ENCODE data around the gene SLC12A4. TPM values are rescaled to one million over a fixed set of nuclear protein-coding genes. Genes with fewer than 3 reads are reported as not detected.
A peak's percentile ranks its signal among the peaks of the same experiment; 100 is the strongest.

The SLC12A4 gene
- total RNA-seq, 2 experiments from 2014 or later = 32.5 to 38.0 TPM

DNA sequence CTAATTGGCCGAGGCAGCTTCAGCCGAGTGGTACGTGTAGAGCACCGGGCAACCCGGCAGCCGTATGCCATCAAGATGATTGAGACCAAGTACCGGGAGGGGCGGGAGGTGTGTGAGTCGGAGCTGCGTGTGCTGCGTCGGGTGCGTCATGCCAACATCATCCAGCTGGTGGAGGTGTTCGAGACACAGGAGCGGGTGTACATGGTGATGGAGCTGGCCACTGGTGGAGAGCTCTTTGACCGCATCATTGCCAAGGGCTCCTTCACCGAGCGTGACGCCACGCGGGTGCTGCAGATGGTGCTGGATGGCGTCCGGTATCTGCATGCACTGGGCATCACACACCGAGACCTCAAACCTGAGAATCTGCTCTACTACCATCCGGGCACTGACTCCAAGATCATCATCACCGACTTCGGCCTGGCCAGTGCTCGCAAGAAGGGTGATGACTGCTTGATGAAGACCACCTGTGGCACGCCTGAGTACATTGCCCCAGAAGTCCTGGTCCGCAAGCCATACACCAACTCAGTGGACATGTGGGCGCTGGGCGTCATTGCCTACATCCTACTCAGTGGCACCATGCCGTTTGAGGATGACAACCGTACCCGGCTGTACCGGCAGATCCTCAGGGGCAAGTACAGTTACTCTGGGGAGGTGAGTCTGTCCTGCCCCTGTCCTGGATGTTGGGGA lies 59.2 kb downstream of the SLC12A4 start:
- Mint-ChIP-seq H3K27me3 (no peaks in the 10 kb centered on the region), H3K9me3 (no peaks in the 10 kb centered on the region), H3K27ac (peak overlapping the region; percentile 11), H3K36me3 (ENCODE audit: low read depth) (peaks cover 2% of the 10 kb centered on the region), H3K4me3 (no peak overlapping the region), H3K4me1 (ENCODE audit: low read depth) (peaks cover 22% of the 10 kb centered on the region)
- intact Hi-C loops (cut with micrococcal nuclease) = no loop called here
- no peak for ATAC-seq
- CTCF ChIA-PET = interaction anchor here (1.1 to 7.2 kb wide), 2 partner anchors 9 to 24 kb away, joined by 3 to 45 read pairs; partner anchors contain the start of gene NRN1L
- POLR2A ChIA-PET = interaction anchor here (1.5 to 1.7 kb wide), 2 partner anchors 25 to 26 kb away, joined by 6 to 8 read pairs; partner anchors contain the start of gene NRN1L
- TF ChIP-seq, protein P1, sequence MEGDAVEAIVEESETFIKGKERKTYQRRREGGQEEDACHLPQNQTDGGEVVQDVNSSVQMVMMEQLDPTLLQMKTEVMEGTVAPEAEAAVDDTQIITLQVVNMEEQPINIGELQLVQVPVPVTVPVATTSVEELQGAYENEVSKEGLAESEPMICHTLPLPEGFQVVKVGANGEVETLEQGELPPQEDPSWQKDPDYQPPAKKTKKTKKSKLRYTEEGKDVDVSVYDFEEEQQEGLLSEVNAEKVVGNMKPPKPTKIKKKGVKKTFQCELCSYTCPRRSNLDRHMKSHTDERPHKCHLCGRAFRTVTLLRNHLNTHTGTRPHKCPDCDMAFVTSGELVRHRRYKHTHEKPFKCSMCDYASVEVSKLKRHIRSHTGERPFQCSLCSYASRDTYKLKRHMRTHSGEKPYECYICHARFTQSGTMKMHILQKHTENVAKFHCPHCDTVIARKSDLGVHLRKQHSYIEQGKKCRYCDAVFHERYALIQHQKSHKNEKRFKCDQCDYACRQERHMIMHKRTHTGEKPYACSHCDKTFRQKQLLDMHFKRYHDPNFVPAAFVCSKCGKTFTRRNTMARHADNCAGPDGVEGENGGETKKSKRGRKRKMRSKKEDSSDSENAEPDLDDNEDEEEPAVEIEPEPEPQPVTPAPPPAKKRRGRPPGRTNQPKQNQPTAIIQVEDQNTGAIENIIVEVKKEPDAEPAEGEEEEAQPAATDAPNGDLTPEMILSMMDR (IDR thresholded peaks at IDR 0.05) = no peak
- no peak for DNase-seq

DNA sequence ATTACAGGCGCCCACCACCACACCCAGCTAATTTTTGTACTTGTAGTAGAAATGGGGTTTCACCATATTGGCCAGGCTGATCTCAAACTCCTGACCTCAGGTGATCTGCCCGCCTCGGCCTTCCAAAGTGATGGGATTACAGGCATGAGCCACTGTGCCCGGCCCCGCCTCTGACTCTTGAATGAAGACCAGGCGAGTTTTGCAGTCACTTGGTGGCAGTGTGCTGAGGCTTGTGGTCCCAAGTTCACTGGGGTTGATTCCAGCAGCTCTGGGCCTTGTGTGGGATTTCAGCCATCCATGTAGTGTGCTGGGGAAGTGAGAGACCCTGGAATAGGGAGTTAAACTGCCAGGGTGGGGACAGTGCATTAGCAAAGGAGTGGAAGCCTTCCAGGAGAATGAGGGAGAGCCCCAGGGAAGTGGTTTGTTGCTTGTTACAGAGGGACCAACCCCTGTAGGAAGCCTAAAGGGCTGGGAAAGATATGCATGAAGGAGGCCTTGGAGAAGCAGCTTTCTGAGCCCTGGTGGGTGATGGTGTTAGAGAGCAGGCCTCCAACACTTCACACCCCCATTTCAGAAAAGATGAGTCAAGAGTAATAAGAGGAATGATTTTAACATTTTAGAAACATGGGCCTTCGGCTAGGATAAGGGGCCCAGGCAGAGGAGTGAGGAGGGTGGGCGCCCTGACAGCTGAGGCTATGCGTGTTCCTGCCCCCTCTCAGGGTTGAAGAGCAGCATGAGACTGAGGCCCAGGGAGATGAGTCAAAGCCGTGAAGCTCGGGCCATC lies 60.8 kb downstream of the SLC12A4 start:
- no peak for DNase-seq
- peak overlapping the region; percentile 50 for H3K27ac Mint-ChIP-seq
- H3K4me3 Mint-ChIP-seq = no peak overlapping the region
- TF ChIP-seq, protein P1 (IDR thresholded peaks at IDR 0.05) = no peak
- H3K27me3 Mint-ChIP-seq = no peaks in the 10 kb centered on the region
- no peaks in the 10 kb centered on the region for H3K9me3 Mint-ChIP-seq
- intact Hi-C loops (cut with micrococcal nuclease) = no loop called here
- ChIA-PET CTCF (interaction anchor here (0.8 to 7.2 kb wide), 6 partner anchors 14 to 91 kb away, joined by 3 to 45 read pairs (median 3); partner anchors contain the start of genes NRN1L and PSKH1), POLR2A (interaction anchor here (1.0 to 1.7 kb wide), 3 partner anchors 21 to 28 kb away, joined by 3 to 6 read pairs (median 4); no protein-coding TSS in a partner anchor)
- H3K4me1 Mint-ChIP-seq (ENCODE audit: low read depth) = peaks cover 22% of the 10 kb centered on the region
- ATAC-seq = peak; percentile 43
- H3K36me3 Mint-ChIP-seq (ENCODE audit: low read depth) = peaks cover 2% of the 10 kb centered on the region

DNA sequence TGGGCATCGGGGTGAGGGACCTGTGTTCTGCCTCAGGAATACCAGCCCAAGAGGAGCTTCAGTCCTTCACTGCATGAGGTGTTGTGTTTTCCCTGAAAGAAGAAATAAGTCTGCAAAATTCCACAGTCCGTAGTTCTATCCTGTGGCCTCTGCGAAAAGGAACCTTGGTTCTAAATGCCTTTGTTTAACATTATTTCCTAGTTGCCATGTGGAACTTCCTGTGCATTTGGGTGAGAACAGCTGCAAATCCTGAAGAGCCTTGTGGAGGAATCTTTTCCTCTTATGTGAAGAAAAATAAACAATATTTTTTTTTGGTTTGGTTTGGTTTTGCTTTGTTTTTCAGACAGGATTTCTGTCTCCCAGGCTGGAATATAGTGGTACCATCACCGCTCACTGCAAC lies 65.6 kb downstream of the SLC12A4 start:
- ATAC-seq (no peak), DNase-seq (no peak)
- peak overlapping the region; percentile 3 for H3K27ac Mint-ChIP-seq
- H3K36me3 Mint-ChIP-seq (ENCODE audit: low read depth) = no peaks in the 10 kb centered on the region
- peaks cover 10% of the 10 kb centered on the region for H3K4me1 Mint-ChIP-seq (ENCODE audit: low read depth)
- H3K9me3 Mint-ChIP-seq = no peaks in the 10 kb centered on the region
- ChIA-PET POLR2A (no interaction called here), CTCF (interaction anchor here (1.0 to 7.2 kb wide), 4 partner anchors 18 to 86 kb away, joined by 3 to 45 read pairs (median 6); partner anchors contain the start of gene NRN1L)
- H3K27me3 Mint-ChIP-seq = no peaks in the 10 kb centered on the region
- intact Hi-C loops (cut with micrococcal nuclease) = no loop called here
- H3K4me3 Mint-ChIP-seq = no peak overlapping the region
- TF ChIP-seq, protein P1 (IDR thresholded peaks at IDR 0.05) = no peak

DNA sequence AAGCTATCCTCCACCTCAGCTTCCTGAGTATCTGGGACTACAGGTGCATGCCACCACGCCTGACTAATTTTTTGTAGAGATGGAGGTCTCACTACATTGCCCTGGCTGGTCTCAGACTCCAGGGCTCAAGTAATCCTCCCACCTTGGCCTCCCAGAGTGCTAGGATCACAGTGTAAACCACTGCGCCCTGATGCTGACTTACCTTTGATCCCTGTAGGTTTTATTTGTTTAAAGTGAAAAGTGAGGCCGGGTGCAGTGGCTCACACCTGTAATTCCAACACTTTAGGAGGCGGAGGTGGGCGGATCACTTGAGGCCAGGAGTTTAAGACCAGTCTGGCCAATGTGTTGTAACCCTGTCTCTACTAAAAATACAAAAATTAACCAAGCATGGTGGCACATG lies 66.7 kb downstream of the SLC12A4 start:
- ChIA-PET POLR2A (no interaction called here), CTCF (interaction anchor here (2.2 kb wide), 1 partner anchor 18 kb away, joined by 9 read pairs; no protein-coding TSS in a partner anchor)
- H3K36me3 Mint-ChIP-seq (ENCODE audit: low read depth) = no peaks in the 10 kb centered on the region
- peaks cover 12% of the 10 kb centered on the region for H3K4me1 Mint-ChIP-seq (ENCODE audit: low read depth)
- no peak for ATAC-seq
- no peaks in the 10 kb centered on the region for H3K27me3 Mint-ChIP-seq
- H3K4me3 Mint-ChIP-seq = no peak overlapping the region
- no peak for DNase-seq
- H3K27ac Mint-ChIP-seq = no peak overlapping the region
- TF ChIP-seq, protein P1 (IDR thresholded peaks at IDR 0.05) = no peak
- intact Hi-C loops (cut with micrococcal nuclease) = no loop called here
- no peaks in the 10 kb centered on the region for H3K9me3 Mint-ChIP-seq
